K562 (cell line): ENCODE results near the gene IRF9. TPM values are rescaled to one million over a fixed set of nuclear protein-coding genes. Genes with fewer than 3 reads are reported as not detected.
A peak's percentile ranks its signal among the peaks of the same experiment; 100 is the strongest.

Experiments used
- ATF7 ChIP-seq: fragments of 450-650 bp; IDR thresholded peaks from 2 replicates; pipeline ENCODE4 v1.7.1; 2014; ENCODE audit warnings: mild to moderate bottlenecking, moderate library complexity
- NFRKB ChIP-seq: fragments of 450-650 bp; IDR thresholded peaks from 2 replicates; pipeline ENCODE4 v1.6.1; 2016; ENCODE audit warnings: low read depth
- polyA plus RNA-seq, 8 experiments: library from polyadenylated mRNA; depleted of rRNA in 4 of 8; stranded (reverse) in 5 of 8; unstranded in 3 of 8; fragments of >200 nt; fragmentation: Nextera tagmentation in 2 of 8; fragmentation: Illumina TruSeq in 1 of 8; extraction: Ambion mirVana in 2 of 8; extraction: Trizol in 1 of 8; gene quantifications; 2 replicates each; pipeline versions ENCODE4 v1.2.1 to v1.2.3, GENCODE V29; 2011 to 2014; ENCODE audit warnings: inconsistent platforms in 1 of 8, missing spikeins in 1 of 8
- total RNA-seq, 7 experiments: library from RNA; depleted of rRNA in 6 of 7; stranded (reverse); fragments of >200 nt in 6 of 7; fragmentation: Illumina TruSeq in 2 of 7; extraction: Trizol in 2 of 7; gene quantifications; 2 replicates each; pipeline versions ENCODE4 v1.2.1 to v1.2.3, GENCODE V29; 2011 to 2021; ENCODE audit warnings: low replicate concordance in 1 of 7
- TF ChIP-seq, protein P1 (sequence below): fragments of 250-450 bp; sonication (Bioruptor Pico); IDR thresholded peaks from 2 replicates; pipeline ENCODE4 v1.4.0; 2020; ENCODE audit warnings: mild to moderate bottlenecking, moderate library complexity
- TF ChIP-seq, protein P2 (sequence below): fragments of 250-450 bp; sonication (Bioruptor Pico); IDR thresholded peaks from 2 replicates; pipeline ENCODE4 v1.9.0; 2021; ENCODE audit warnings: mild to moderate bottlenecking, inconsistent platforms
- TF ChIP-seq, protein P3 (sequence below): fragments of 200-800 bp; sonication (Bioruptor generic); IDR thresholded peaks from 2 replicates; pipeline ENCODE4 v1.6.1; 2017; ENCODE audit warnings: missing genetic modification characterization, missing compliant biosample characterization
- TF ChIP-seq, protein P4 (sequence below): sonication (generic); formaldehyde crosslinking; IDR thresholded peaks from 2 replicates; pipeline ENCODE4 v1.8.0; 2023; ENCODE audit warnings: mild to moderate bottlenecking, missing genetic modification reagents
- TF ChIP-seq, protein P5 (sequence below): fragments of 250-450 bp; sonication (Bioruptor Pico); IDR thresholded peaks from 2 replicates; pipeline ENCODE4 v1.8.0; 2022; ENCODE audit warnings: inconsistent platforms

IRF9 gene
- total and polyA plus RNA-seq, 9 of the 15 experiments (the other 6 are each of a cell fraction or from before 2014, with no cell fraction given): 0.79 to 14.8 (median 6.1) TPM

DNA sequence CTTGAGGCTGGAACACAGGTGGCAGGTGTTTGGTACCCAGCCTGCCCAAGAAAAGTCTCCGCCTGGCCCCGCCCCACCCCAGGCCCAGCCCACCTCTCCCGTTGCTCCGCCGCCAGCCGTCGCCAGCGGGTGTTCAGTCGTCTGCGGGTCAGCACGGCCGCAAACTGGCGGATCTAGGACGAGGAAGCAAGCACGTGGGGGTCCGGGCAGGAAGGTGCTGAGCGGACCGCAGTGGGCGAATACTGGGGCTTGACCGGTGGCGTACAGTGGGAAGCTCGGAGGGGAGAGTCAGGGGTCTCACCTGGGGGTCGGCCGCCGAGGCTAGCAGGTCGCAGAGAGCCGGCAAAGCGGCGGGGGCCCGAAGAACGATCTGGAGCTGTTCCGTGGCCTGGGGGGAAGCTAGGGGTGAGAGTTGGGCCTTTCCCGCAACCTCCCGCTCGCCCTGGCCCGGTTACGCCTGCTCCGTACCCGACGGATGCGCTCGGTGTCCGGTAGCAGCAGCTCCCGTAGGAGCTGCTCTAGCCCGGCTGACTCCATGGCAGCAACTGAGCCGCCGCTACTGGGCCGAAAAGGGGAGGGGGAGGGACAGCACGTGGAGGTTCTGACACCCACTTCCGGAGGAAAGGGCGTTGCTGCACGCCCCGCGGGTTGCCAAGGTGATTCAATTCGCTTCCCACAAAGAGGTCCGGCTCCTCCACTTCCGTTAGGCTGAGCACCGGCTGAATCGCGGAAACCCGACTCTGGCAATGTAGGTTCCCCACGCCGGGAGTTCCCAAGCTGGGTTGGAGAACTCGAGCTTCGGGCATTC lies 27.4 kb downstream of the IRF9 start, which contains the start of gene IPO4 (continued):
- TF ChIP-seq, protein P1, sequence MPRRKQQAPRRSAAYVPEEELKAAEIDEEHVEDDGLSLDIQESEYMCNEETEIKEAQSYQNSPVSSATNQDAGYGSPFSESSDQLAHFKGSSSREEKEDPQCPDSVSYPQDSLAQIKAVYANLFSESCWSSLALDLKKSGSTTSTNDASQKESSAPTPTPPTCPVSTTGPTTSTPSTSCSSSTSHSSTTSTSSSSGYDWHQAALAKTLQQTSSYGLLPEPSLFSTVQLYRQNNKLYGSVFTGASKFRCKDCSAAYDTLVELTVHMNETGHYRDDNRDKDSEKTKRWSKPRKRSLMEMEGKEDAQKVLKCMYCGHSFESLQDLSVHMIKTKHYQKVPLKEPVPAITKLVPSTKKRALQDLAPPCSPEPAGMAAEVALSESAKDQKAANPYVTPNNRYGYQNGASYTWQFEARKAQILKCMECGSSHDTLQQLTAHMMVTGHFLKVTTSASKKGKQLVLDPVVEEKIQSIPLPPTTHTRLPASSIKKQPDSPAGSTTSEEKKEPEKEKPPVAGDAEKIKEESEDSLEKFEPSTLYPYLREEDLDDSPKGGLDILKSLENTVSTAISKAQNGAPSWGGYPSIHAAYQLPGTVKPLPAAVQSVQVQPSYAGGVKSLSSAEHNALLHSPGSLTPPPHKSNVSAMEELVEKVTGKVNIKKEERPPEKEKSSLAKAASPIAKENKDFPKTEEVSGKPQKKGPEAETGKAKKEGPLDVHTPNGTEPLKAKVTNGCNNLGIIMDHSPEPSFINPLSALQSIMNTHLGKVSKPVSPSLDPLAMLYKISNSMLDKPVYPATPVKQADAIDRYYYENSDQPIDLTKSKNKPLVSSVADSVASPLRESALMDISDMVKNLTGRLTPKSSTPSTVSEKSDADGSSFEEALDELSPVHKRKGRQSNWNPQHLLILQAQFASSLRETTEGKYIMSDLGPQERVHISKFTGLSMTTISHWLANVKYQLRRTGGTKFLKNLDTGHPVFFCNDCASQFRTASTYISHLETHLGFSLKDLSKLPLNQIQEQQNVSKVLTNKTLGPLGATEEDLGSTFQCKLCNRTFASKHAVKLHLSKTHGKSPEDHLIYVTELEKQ: no peak
- TF ChIP-seq, protein P2, sequence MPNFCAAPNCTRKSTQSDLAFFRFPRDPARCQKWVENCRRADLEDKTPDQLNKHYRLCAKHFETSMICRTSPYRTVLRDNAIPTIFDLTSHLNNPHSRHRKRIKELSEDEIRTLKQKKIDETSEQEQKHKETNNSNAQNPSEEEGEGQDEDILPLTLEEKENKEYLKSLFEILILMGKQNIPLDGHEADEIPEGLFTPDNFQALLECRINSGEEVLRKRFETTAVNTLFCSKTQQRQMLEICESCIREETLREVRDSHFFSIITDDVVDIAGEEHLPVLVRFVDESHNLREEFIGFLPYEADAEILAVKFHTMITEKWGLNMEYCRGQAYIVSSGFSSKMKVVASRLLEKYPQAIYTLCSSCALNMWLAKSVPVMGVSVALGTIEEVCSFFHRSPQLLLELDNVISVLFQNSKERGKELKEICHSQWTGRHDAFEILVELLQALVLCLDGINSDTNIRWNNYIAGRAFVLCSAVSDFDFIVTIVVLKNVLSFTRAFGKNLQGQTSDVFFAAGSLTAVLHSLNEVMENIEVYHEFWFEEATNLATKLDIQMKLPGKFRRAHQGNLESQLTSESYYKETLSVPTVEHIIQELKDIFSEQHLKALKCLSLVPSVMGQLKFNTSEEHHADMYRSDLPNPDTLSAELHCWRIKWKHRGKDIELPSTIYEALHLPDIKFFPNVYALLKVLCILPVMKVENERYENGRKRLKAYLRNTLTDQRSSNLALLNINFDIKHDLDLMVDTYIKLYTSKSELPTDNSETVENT (CRISPR knock-in tag): no peak
- no peak; the same call in 1 of the 2 replicates for TF ChIP-seq NFRKB
- TF ChIP-seq ATF7: peak; percentile 74
- TF ChIP-seq, protein P3, sequence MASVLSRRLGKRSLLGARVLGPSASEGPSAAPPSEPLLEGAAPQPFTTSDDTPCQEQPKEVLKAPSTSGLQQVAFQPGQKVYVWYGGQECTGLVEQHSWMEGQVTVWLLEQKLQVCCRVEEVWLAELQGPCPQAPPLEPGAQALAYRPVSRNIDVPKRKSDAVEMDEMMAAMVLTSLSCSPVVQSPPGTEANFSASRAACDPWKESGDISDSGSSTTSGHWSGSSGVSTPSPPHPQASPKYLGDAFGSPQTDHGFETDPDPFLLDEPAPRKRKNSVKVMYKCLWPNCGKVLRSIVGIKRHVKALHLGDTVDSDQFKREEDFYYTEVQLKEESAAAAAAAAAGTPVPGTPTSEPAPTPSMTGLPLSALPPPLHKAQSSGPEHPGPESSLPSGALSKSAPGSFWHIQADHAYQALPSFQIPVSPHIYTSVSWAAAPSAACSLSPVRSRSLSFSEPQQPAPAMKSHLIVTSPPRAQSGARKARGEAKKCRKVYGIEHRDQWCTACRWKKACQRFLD (CRISPR knock-in tag): peak; percentile 82; the same call in 1 of the 2 replicates
- TF ChIP-seq, protein P4, sequence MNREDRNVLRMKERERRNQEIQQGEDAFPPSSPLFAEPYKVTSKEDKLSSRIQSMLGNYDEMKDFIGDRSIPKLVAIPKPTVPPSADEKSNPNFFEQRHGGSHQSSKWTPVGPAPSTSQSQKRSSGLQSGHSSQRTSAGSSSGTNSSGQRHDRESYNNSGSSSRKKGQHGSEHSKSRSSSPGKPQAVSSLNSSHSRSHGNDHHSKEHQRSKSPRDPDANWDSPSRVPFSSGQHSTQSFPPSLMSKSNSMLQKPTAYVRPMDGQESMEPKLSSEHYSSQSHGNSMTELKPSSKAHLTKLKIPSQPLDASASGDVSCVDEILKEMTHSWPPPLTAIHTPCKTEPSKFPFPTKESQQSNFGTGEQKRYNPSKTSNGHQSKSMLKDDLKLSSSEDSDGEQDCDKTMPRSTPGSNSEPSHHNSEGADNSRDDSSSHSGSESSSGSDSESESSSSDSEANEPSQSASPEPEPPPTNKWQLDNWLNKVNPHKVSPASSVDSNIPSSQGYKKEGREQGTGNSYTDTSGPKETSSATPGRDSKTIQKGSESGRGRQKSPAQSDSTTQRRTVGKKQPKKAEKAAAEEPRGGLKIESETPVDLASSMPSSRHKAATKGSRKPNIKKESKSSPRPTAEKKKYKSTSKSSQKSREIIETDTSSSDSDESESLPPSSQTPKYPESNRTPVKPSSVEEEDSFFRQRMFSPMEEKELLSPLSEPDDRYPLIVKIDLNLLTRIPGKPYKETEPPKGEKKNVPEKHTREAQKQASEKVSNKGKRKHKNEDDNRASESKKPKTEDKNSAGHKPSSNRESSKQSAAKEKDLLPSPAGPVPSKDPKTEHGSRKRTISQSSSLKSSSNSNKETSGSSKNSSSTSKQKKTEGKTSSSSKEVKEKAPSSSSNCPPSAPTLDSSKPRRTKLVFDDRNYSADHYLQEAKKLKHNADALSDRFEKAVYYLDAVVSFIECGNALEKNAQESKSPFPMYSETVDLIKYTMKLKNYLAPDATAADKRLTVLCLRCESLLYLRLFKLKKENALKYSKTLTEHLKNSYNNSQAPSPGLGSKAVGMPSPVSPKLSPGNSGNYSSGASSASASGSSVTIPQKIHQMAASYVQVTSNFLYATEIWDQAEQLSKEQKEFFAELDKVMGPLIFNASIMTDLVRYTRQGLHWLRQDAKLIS: peak; percentile 16; the same call in 1 of the 2 replicates
- TF ChIP-seq, protein P5, sequence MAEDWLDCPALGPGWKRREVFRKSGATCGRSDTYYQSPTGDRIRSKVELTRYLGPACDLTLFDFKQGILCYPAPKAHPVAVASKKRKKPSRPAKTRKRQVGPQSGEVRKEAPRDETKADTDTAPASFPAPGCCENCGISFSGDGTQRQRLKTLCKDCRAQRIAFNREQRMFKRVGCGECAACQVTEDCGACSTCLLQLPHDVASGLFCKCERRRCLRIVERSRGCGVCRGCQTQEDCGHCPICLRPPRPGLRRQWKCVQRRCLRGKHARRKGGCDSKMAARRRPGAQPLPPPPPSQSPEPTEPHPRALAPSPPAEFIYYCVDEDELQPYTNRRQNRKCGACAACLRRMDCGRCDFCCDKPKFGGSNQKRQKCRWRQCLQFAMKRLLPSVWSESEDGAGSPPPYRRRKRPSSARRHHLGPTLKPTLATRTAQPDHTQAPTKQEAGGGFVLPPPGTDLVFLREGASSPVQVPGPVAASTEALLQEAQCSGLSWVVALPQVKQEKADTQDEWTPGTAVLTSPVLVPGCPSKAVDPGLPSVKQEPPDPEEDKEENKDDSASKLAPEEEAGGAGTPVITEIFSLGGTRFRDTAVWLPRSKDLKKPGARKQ (CRISPR knock-in tag): no peak
